Ovary (tissue), 9 donors: ENCODE results near the gene AQP7. TPM values are rescaled to one million over a fixed set of nuclear protein-coding genes. Genes with fewer than 3 reads are reported as not detected.
A peak's percentile ranks its signal among the peaks of the same experiment; 100 is the strongest.

ENCODE experiments used
- DNase-seq, 5 donors: peaks; one replicate each; pipeline ENCODE4 v3.0.0-alpha.2; 2019 to 2020
- H3K27ac ChIP-seq, 2 donors: fragments of 200-600 bp; one replicate each; pipeline versions ENCODE4 v1.5.1 to v1.8.0; 2019 to 2022
- H3K27me3 ChIP-seq: fragments of 200-600 bp; one replicate; pipeline ENCODE4 v1.8.0; 2022
- H3K36me3 ChIP-seq: fragments of 200-600 bp; sonication (generic); one replicate; pipeline ENCODE4 v1.5.1; 2019
- H3K4me1 ChIP-seq: one replicate; pipeline ENCODE4 v1.8.1; 2013; ENCODE audit warnings: mild to moderate bottlenecking, moderate library complexity; ENCODE audit not compliant: insufficient read depth
- H3K4me3 ChIP-seq: fragments of 200-600 bp; sonication (generic); one replicate; pipeline ENCODE4 v1.5.1; 2017
- H3K9me3 ChIP-seq, 2 donors: fragments of 200-600 bp in 1 of 2; sonication (generic) in 1 of 2; one replicate each; pipeline versions ENCODE4 v1.5.1 to v1.8.1; 2013 to 2019; ENCODE audit warnings: mild to moderate bottlenecking in 1 of 2, moderate library complexity in 1 of 2
- EP300 ChIP-seq: sonication (generic); formaldehyde crosslinking; IDR thresholded peaks from one replicate; pipeline ENCODE4 v1.6.1; 2017; ENCODE audit warnings: antibody characterized with exemption
- POLR2A ChIP-seq: fragments of 450-650 bp; IDR thresholded peaks from one replicate; pipeline ENCODE4 v1.6.1; 2017; ENCODE audit warnings: antibody characterized with exemption, mild to moderate bottlenecking, moderate library complexity
- WGBS, 3 donors: extraction: QIAGEN DNeasy Blood & Tissue Kit in 1 of 3; methylation state at CpG; one replicate each; pipeline versions ENCODE4 v1.1.5 to v1.1.7; 2013 to 2017; 5-methylcytosine and 5-hydroxymethylcytosine counted together
- intact Hi-C, 4 donors: fragments of 100-400 bp; cut with DNase I; formaldehyde crosslinking; loops; one replicate each; pipeline versions ENCODE4 v1.11.0 to v1.15.1; 2022 to 2023
- polyA plus RNA-seq, 2 donors: library from polyadenylated mRNA; stranded (reverse); fragments of 200-250 nt in 1 of 2; fragments of 350-450 nt in 1 of 2; fragmentation: Illumina TruSeq in 1 of 2; extraction: RNeasy Lipid Tissue Mini Kit (QIAGEN cat#74804) in 1 of 2; gene quantifications; one replicate each; pipeline ENCODE4 v1.2.3, GENCODE V29; 2013 to 2014
- total RNA-seq, 7 donors: library from RNA; depleted of rRNA in 2 of 7; stranded (reverse); fragments of >200 nt in 2 of 7; fragmentation: NEBNext Ultra II Directional in 3 of 7; extraction: Animal tissue kit (Norgen Biotek cat#: 25700) in 3 of 7; gene quantifications; one replicate each; pipeline versions ENCODE4 v1.1.0 to v1.2.4, GENCODE V29; 2016 to 2023
- TF ChIP-seq, protein P1 (sequence below), 3 donors: fragments of 450-650 bp in 2 of 3; fragments of 200-600 bp in 1 of 3; IDR thresholded peaks; one replicate each; pipeline versions ENCODE4 v1.5.1 to v1.8.0; 2016 to 2022; ENCODE audit warnings: antibody characterized with exemption in 3 of 3, mild to moderate bottlenecking in 1 of 3
- donor health status: DM: no; HTN: no; CAD: no; lungs with moderate emphysema.
- donor health status: DM: no; HTN: no; CAD: no.
- donor health status: Bipolar disorder and iron deficiency.
- donor health status: DM: yes; HTN: yes; CAD: no.
- donor health status: DM: no; HTN: no; CAD: no.
- donor health status: DM: yes; HTN: yes; CAD: no.

AQP7 gene
- total and polyA plus RNA-seq, 9 donors = 1.1 to 3.8 (median 2.2) TPM

DNA sequence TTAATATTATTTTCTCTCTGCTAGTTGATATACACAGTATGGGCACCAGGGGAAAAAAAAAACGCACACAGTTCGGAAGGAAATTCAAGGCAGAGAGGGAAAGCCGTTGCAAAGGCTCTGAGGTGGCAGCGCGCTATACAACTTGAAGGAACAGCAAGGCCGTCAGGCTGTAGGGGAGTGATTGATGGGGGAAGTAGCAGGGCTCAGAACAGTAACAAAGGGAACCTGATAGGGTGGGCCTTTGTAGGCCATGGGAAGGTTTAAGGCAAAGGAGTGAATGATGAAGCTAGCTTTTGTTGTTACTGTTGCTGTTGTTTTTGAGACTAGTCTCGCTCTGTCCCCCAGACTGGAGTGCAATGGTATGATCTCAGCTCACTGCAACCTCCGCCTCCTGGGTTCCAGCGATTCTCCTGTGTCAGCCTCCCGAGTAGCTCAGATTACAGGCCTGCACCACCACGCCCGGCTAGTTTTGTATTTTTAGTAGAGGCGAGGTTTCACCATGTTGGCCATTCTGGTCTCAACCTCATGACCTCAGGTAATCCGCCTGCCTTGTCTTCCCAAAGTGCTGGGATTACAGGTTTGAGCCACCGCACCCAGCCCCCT, 27.0 kb downstream of the AQP7 start:
- H3K36me3 ChIP-seq = no peaks in the 10 kb centered on the region
- H3K4me1 ChIP-seq = peaks cover 12% of the 10 kb centered on the region
- H3K9me3 ChIP-seq = no peaks in the 10 kb centered on the region
- no peak overlapping the region for H3K4me3 ChIP-seq
- H3K27ac ChIP-seq = peak overlapping the region in 1 of 2 donors; percentile 61
- intact Hi-C loops = loop anchor here in 2 of 4 donors (2.0 to 10.0 kb wide), 2 partner anchors 89 to 91 kb away; no protein-coding TSS in a partner anchor
- 58 to 66% (median 63%) methylated on average over 15 of the region's 15 CpGs for WGBS, 3 donors
- no peaks in the 10 kb centered on the region for H3K27me3 ChIP-seq
- TF ChIP-seq POLR2A (no peak), EP300 (no peak)
- TF ChIP-seq, protein P1, sequence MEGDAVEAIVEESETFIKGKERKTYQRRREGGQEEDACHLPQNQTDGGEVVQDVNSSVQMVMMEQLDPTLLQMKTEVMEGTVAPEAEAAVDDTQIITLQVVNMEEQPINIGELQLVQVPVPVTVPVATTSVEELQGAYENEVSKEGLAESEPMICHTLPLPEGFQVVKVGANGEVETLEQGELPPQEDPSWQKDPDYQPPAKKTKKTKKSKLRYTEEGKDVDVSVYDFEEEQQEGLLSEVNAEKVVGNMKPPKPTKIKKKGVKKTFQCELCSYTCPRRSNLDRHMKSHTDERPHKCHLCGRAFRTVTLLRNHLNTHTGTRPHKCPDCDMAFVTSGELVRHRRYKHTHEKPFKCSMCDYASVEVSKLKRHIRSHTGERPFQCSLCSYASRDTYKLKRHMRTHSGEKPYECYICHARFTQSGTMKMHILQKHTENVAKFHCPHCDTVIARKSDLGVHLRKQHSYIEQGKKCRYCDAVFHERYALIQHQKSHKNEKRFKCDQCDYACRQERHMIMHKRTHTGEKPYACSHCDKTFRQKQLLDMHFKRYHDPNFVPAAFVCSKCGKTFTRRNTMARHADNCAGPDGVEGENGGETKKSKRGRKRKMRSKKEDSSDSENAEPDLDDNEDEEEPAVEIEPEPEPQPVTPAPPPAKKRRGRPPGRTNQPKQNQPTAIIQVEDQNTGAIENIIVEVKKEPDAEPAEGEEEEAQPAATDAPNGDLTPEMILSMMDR (IDR thresholded peaks at IDR 0.05) = no peak
- no peak for DNase-seq

DNA sequence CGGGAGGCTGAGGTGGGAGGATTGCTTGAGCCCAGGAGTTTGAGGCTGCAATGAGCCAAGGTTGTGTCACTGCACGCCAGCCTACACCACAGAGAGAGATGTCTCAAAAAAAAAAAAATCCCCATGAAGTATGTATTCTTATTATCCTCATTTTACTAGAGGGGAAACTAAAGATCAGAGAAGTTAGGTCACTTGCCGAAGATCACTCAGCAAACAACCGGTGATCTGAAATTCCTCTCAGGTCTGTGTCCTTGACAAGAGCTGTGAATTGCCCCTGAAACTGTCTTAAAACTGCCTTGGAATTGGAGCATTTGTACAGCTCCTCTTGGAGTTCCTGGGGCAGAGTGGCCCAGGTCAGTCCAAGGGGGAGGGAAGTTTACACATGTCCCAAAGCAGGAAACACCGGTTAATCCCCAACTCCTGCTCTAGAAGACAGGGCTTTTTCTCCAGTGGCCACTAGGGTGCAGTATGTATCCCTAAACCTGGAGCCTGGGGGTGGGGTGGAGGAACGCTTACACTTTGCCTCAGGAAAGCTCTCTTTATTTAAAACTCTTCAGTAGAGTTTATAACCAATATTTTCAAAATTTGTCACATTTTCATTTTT, 27.6 kb downstream of the AQP7 start:
- peak; percentile 73 to 87 (median 75) for DNase-seq
- Histone ChIP-seq H3K4me1 (peaks cover 12% of the 10 kb centered on the region), H3K4me3 (no peak overlapping the region), H3K27ac (no peak overlapping the region), H3K36me3 (no peaks in the 10 kb centered on the region), H3K9me3 (no peaks in the 10 kb centered on the region), H3K27me3 (no peaks in the 10 kb centered on the region)
- TF ChIP-seq, protein P1 (IDR thresholded peaks at IDR 0.05) = peak; percentile 74 to 92 (median 84)
- TF ChIP-seq EP300 = no peak
- no peak for TF ChIP-seq POLR2A
- 34 to 47% (median 40%) methylated on average over 6 of the region's 6 CpGs for WGBS, 3 donors
- intact Hi-C loops = loop anchor here in 3 of 4 donors (2.0 to 10.0 kb wide), 4 partner anchors 43 to 93 kb away; no protein-coding TSS in a partner anchor

DNA sequence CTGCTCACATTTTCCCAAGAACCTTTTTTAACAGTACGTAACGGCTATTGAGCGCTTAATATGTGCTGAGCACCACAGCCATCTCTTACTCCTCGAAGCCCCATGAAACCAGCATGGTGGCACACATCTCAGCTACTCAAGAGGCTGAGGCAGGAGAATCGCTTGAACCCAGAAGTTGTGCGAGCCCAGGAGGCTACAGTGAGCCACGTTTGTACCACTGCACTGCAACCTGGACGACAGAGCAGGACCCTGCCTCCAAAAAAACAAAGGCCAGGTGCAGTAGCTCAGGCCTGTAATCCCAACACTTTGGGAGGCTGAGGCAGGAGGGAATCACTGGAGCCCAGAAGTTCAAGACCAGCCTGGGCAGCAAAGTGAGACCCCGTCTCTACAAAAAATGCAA, 28.2 kb downstream of the AQP7 start:
- DNase-seq = no peak
- Histone ChIP-seq H3K4me3 (no peak overlapping the region), H3K36me3 (no peaks in the 10 kb centered on the region), H3K27ac (no peak overlapping the region), H3K4me1 (peaks cover 12% of the 10 kb centered on the region), H3K9me3 (no peaks in the 10 kb centered on the region), H3K27me3 (no peaks in the 10 kb centered on the region)
- 84 to 89% (median 87%) methylated on average over 9 of the region's 9 CpGs for WGBS, 3 donors
- TF ChIP-seq, protein P1 (IDR thresholded peaks at IDR 0.05) = no peak
- TF ChIP-seq POLR2A (no peak), EP300 (no peak)
- intact Hi-C loops = loop anchor here in 3 of 4 donors (2.0 to 10.0 kb wide), 4 partner anchors 43 to 93 kb away; no protein-coding TSS in a partner anchor

DNA sequence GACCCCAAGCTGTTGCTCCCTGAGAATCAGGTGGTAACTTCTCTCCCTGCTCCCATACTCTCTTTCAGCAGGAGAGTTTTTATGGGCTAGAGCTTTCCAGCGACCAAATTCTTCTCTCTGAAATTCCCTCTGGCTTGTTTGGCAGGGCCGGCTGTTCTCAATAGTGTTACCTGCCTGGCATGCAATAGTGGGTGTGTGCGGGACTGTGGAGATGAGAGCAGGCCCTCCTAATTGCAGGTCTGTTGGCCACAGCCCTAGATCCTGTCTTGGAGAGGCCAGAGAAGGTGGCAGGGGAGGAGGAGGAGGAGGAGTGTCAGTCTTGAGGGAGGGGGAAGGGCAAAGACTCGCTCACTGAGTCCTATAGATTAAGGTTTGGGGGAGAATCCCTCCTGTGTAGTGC, 29.5 kb downstream of the AQP7 start:
- TF ChIP-seq, protein P1 (IDR thresholded peaks at IDR 0.05) = no peak
- no peak for TF ChIP-seq EP300
- H3K9me3 ChIP-seq = no peaks in the 10 kb centered on the region
- no peaks in the 10 kb centered on the region for H3K27me3 ChIP-seq
- H3K27ac ChIP-seq = no peak overlapping the region
- no peak overlapping the region for H3K4me3 ChIP-seq
- peaks cover 12% of the 10 kb centered on the region for H3K4me1 ChIP-seq
- DNase-seq = no peak
- intact Hi-C loops = loop anchor here in 3 of 4 donors (2.0 to 10.0 kb wide), 4 partner anchors 44 to 94 kb away; no protein-coding TSS in a partner anchor
- WGBS, 3 donors = 73 to 82% (median 77%) methylated on average over 4 of the region's 4 CpGs
- H3K36me3 ChIP-seq = no peaks in the 10 kb centered on the region
